Measurements from ENCODE around the gene RXRG.

- TF ChIP-seq EZH2 (IDR thresholded peaks at IDR 0.05; ENCODE audit: borderline replicate concordance, insufficient read depth, low read depth, low read length, poor library complexity, severe bottlenecking) (no peak), CTCF (IDR thresholded peaks at IDR 0.05) (no peak)
Measured at GRCh38 chr1:165439330-165439729, 5.6 kb downstream of the RXRG start.

Data from B cell (primary cell).